Measurements from ENCODE around the gene STRADB.

Gene STRADB

DNA sequence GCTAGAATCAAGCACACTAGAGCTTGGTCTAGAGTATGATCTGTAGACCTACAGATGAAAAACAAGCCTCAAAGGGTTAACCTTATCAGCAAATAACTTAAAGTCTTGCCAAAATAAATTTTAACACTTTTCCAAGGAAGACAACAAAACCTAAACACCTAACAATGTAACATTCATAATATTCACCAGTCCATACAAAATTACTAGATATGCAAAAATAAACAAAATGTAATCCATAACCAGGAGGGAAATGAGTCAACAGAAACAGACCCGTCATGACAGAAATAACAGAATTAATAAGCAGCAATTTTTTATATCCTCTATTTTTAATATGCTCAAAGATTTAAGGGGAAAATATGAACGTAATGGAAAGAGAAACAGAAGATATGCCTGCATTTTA, 36.4 kb upstream of the STRADB start:
- no peak overlapping the region for H3K4me3 ChIP-seq (IDR thresholded peaks at IDR 0.05; ENCODE audit: insufficient read depth, low read depth, low read length)
- H3K4me2 ChIP-seq = no peak overlapping the region
- no peak overlapping the region for H3K27ac ChIP-seq
- H4K20me1 ChIP-seq (ENCODE audit: insufficient read depth) = no peaks in the 10 kb centered on the region
- H3K27me3 ChIP-seq (ENCODE audit: insufficient read depth, low read depth) = no peaks in the 10 kb centered on the region
- H3K4me1 ChIP-seq (ENCODE audit: low read depth, poor library complexity, severe bottlenecking) = peaks cover 8% of the 10 kb centered on the region
- H3K79me2 ChIP-seq (ENCODE audit: insufficient read depth, low read depth) = no peaks in the 10 kb centered on the region; the same call in 1 of the 2 replicates
- H2AFZ ChIP-seq (ENCODE audit: low read depth) = no peak overlapping the region
- H3K9ac ChIP-seq = no peak overlapping the region
- TF ChIP-seq, protein P1, sequence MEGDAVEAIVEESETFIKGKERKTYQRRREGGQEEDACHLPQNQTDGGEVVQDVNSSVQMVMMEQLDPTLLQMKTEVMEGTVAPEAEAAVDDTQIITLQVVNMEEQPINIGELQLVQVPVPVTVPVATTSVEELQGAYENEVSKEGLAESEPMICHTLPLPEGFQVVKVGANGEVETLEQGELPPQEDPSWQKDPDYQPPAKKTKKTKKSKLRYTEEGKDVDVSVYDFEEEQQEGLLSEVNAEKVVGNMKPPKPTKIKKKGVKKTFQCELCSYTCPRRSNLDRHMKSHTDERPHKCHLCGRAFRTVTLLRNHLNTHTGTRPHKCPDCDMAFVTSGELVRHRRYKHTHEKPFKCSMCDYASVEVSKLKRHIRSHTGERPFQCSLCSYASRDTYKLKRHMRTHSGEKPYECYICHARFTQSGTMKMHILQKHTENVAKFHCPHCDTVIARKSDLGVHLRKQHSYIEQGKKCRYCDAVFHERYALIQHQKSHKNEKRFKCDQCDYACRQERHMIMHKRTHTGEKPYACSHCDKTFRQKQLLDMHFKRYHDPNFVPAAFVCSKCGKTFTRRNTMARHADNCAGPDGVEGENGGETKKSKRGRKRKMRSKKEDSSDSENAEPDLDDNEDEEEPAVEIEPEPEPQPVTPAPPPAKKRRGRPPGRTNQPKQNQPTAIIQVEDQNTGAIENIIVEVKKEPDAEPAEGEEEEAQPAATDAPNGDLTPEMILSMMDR (conservative IDR thresholded peaks at IDR 0.05; ENCODE audit: low read depth, low read length) = no peak
- no peaks in the 10 kb centered on the region for H3K36me3 ChIP-seq (ENCODE audit: insufficient read depth)

DNA sequence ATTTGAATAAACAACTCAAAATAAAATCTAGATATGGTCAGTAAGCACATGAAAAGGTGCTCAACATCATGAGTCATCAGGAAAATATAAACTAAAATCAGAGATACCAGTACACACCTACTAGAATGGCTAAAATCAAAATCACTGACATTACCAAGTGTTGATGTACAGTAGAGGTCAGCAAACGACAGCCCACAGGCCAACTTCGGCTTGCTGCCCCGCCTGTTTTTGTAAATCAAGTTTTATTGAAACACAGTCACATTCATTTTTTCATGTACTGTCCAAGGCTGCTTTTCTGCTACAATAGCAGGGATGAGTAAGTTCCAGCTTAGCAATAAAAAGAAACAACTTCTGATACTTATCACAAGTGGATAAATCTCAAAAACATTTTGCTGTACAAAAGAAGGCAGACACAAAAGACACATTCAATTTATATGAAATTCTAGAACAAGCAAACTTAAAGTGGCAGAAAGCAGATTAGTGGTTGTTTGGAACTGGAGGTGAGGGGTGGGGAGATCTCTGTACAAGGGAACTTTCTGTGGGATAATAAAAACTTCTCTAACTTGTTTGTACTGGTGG, 32.4 kb upstream of the STRADB start:
- Histone ChIP-seq H4K20me1 (ENCODE audit: insufficient read depth) (no peaks in the 10 kb centered on the region), H3K4me3 (IDR thresholded peaks at IDR 0.05; ENCODE audit: insufficient read depth, low read depth, low read length) (no peak overlapping the region), H2AFZ (ENCODE audit: low read depth) (no peak overlapping the region), H3K27me3 (ENCODE audit: insufficient read depth, low read depth) (no peaks in the 10 kb centered on the region), H3K79me2 (ENCODE audit: insufficient read depth, low read depth) (no peaks in the 10 kb centered on the region), H3K27ac (no peak overlapping the region), H3K9ac (no peak overlapping the region), H3K4me2 (no peak overlapping the region), H3K36me3 (ENCODE audit: insufficient read depth) (no peaks in the 10 kb centered on the region), H3K4me1 (ENCODE audit: low read depth, poor library complexity, severe bottlenecking) (peaks cover 5% of the 10 kb centered on the region)
- TF ChIP-seq, protein P1 (conservative IDR thresholded peaks at IDR 0.05; ENCODE audit: low read depth, low read length) = no peak

DNA sequence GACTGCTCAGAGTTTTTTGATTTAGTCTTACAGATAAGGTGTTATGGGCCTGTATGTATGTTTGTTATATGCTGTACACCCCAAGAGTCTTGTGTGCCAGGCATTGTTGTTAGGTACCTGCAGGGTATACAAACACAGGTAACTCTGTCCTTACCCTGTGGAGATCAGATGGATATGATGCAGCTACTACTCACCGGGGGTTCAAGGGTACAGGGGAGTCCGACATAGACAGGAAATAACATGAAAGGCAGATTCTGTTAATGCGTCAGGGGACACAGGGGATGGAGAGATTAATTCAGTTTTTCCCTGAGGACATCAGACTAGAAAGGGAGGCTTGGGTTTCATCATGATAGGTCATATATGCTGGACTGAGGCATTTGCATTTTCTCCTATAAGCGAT, 31.6 kb upstream of the STRADB start:
- Histone ChIP-seq H3K36me3 (ENCODE audit: insufficient read depth) (no peaks in the 10 kb centered on the region), H3K79me2 (ENCODE audit: insufficient read depth, low read depth) (no peaks in the 10 kb centered on the region), H3K27ac (no peak overlapping the region), H3K27me3 (ENCODE audit: insufficient read depth, low read depth) (no peaks in the 10 kb centered on the region), H3K4me2 (no peak overlapping the region), H3K4me1 (ENCODE audit: low read depth, poor library complexity, severe bottlenecking) (no peaks in the 10 kb centered on the region), H4K20me1 (ENCODE audit: insufficient read depth) (no peaks in the 10 kb centered on the region), H2AFZ (ENCODE audit: low read depth) (no peak overlapping the region), H3K9ac (no peak overlapping the region), H3K4me3 (IDR thresholded peaks at IDR 0.05; ENCODE audit: insufficient read depth, low read depth, low read length) (no peak overlapping the region)
- TF ChIP-seq, protein P1 (conservative IDR thresholded peaks at IDR 0.05; ENCODE audit: low read depth, low read length) = no peak

DNA sequence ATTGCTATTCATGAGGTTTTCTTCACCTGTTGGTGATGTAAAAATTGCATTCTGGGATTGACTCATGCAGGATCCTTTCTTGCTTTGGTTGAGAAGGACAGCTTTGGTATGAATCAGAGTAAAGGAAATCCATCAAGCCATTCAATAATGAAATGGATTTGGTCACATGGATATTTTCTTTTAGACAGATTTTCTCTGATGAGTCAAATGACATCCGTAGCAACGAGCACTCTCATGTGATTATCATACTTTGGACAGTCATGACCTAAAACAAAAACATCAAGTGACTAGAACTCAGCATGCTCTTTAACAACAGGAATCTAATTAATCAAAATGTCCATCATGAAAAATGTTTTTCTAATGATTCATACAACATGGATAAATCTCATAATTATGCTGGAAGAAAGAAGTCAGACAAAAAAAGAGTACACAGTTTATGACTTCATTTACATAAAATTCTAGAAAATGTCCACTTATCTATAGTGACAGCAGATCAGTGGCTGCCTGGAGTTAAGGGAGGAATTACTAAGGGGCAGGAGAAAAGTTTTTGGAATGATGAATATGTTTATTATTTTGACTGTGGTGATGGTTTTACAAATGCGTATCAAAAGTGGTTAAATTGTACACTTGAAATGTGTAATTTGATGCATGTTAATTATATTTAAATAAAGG, 31.0 kb upstream of the STRADB start:
- no peak overlapping the region for H3K27ac ChIP-seq
- no peaks in the 10 kb centered on the region for H3K79me2 ChIP-seq (ENCODE audit: insufficient read depth, low read depth)
- H4K20me1 ChIP-seq (ENCODE audit: insufficient read depth) = no peaks in the 10 kb centered on the region
- TF ChIP-seq, protein P1 (conservative IDR thresholded peaks at IDR 0.05; ENCODE audit: low read depth, low read length) = no peak
- no peaks in the 10 kb centered on the region for H3K27me3 ChIP-seq (ENCODE audit: insufficient read depth, low read depth)
- H2AFZ ChIP-seq (ENCODE audit: low read depth) = no peak overlapping the region
- H3K9ac ChIP-seq = no peak overlapping the region
- H3K36me3 ChIP-seq (ENCODE audit: insufficient read depth) = no peaks in the 10 kb centered on the region
- no peak overlapping the region for H3K4me3 ChIP-seq (IDR thresholded peaks at IDR 0.05; ENCODE audit: insufficient read depth, low read depth, low read length)
- H3K4me1 ChIP-seq (ENCODE audit: low read depth, poor library complexity, severe bottlenecking) = no peaks in the 10 kb centered on the region
- H3K4me2 ChIP-seq = no peak overlapping the region

All from KMS-11 (cell line).